ENCODE data around the gene DDX50.
"Not testable (repeated sequence)": the region's sequence is repeated elsewhere in the genome, so short reads cannot be mapped to it uniquely, and the experiment has no call there.

Gene DDX50

GRCh38 chr10:68957284-68957615 is 56.1 kb downstream of the DDX50 start:
- Histone ChIP-seq H3K27me3 (ENCODE audit: control insufficient read depth, insufficient read depth, low read length) (no peaks in the 10 kb centered on the region), H3K4me1 (ENCODE audit: control insufficient read depth, insufficient read depth, low read length) (no peaks in the 10 kb centered on the region), H3K4me3 (ENCODE audit: low read depth, low read length) (peak overlapping the region; percentile 98), H3K9me3 (ENCODE audit: control insufficient read depth, insufficient read depth, low read length) (no peaks in the 10 kb centered on the region), H3K36me3 (ENCODE audit: control insufficient read depth, insufficient read depth, low read length) (peaks cover 3% of the 10 kb centered on the region), H3K9ac (ENCODE audit: low read depth, low read length) (peak overlapping the region; percentile 92)

GRCh38 chr10:68957654-68958053 is 56.5 kb downstream of the DDX50 start:
- Histone ChIP-seq H3K9ac (ENCODE audit: low read depth, low read length) (peak overlapping the region; percentile 92), H3K36me3 (ENCODE audit: control insufficient read depth, insufficient read depth, low read length) (peaks cover 7% of the 10 kb centered on the region), H3K27me3 (ENCODE audit: control insufficient read depth, insufficient read depth, low read length) (no peaks in the 10 kb centered on the region), H3K4me3 (ENCODE audit: low read depth, low read length) (peak overlapping the region; percentile 98), H3K4me1 (ENCODE audit: control insufficient read depth, insufficient read depth, low read length) (no peaks in the 10 kb centered on the region), H3K9me3 (ENCODE audit: control insufficient read depth, insufficient read depth, low read length) (no peaks in the 10 kb centered on the region)

- H3K4me1 ChIP-seq (ENCODE audit: control insufficient read depth, insufficient read depth, low read length), result no peaks in the 10 kb centered on the region
- no peak overlapping the region for H3K9ac ChIP-seq (ENCODE audit: low read depth, low read length)
- H3K9me3 ChIP-seq (ENCODE audit: control insufficient read depth, insufficient read depth, low read length), result no peaks in the 10 kb centered on the region
- H3K36me3 ChIP-seq (ENCODE audit: control insufficient read depth, insufficient read depth, low read length), result peaks cover 22% of the 10 kb centered on the region
- no peaks in the 10 kb centered on the region for H3K27me3 ChIP-seq (ENCODE audit: control insufficient read depth, insufficient read depth, low read length)
- no peak overlapping the region for H3K4me3 ChIP-seq (ENCODE audit: low read depth, low read length)
Measured at GRCh38 chr10:68959695-68960527, 58.8 kb downstream of the DDX50 start.

- H3K9ac ChIP-seq (ENCODE audit: low read depth, low read length), result no peak overlapping the region
- no peaks in the 10 kb centered on the region for H3K9me3 ChIP-seq (ENCODE audit: control insufficient read depth, insufficient read depth, low read length)
- no peaks in the 10 kb centered on the region for H3K4me1 ChIP-seq (ENCODE audit: control insufficient read depth, insufficient read depth, low read length)
- H3K36me3 ChIP-seq (ENCODE audit: control insufficient read depth, insufficient read depth, low read length), result peaks cover 42% of the 10 kb centered on the region
- no peaks in the 10 kb centered on the region for H3K27me3 ChIP-seq (ENCODE audit: control insufficient read depth, insufficient read depth, low read length)
- no peak overlapping the region for H3K4me3 ChIP-seq (ENCODE audit: low read depth, low read length)
Measured at GRCh38 chr10:68963151-68963550, 62.0 kb downstream of the DDX50 start.

- no peak overlapping the region for H3K9ac ChIP-seq (ENCODE audit: low read depth, low read length)
- H3K4me1 ChIP-seq (ENCODE audit: control insufficient read depth, insufficient read depth, low read length), result no peaks in the 10 kb centered on the region
- H3K9me3 ChIP-seq (ENCODE audit: control insufficient read depth, insufficient read depth, low read length), result no peaks in the 10 kb centered on the region
- H3K36me3 ChIP-seq (ENCODE audit: control insufficient read depth, insufficient read depth, low read length), result peaks cover 60% of the 10 kb centered on the region
- no peak overlapping the region for H3K4me3 ChIP-seq (ENCODE audit: low read depth, low read length)
- no peaks in the 10 kb centered on the region for H3K27me3 ChIP-seq (ENCODE audit: control insufficient read depth, insufficient read depth, low read length)
Measured at GRCh38 chr10:68973975-68974374, 72.9 kb downstream of the DDX50 start.

- not testable (repeated sequence) for H3K27me3 ChIP-seq (ENCODE audit: control insufficient read depth, insufficient read depth, low read length); H3K9ac ChIP-seq (ENCODE audit: low read depth, low read length); H3K9me3 ChIP-seq (ENCODE audit: control insufficient read depth, insufficient read depth, low read length); H3K4me3 ChIP-seq (ENCODE audit: low read depth, low read length); H3K4me1 ChIP-seq (ENCODE audit: control insufficient read depth, insufficient read depth, low read length)
- H3K36me3 ChIP-seq (ENCODE audit: control insufficient read depth, insufficient read depth, low read length), result peaks cover 50% of the 10 kb centered on the region
Measured at GRCh38 chr10:68975936-68976473, 74.9 kb downstream of the DDX50 start.

GRCh38 chr10:68979738-68980137 is 78.6 kb downstream of the DDX50 start:
- peaks cover 47% of the 10 kb centered on the region for H3K36me3 ChIP-seq (ENCODE audit: control insufficient read depth, insufficient read depth, low read length)
- not testable (repeated sequence) for H3K4me3 ChIP-seq (ENCODE audit: low read depth, low read length)

GRCh38 chr10:68981074-68981473 is 80.0 kb downstream of the DDX50 start:
- peaks cover 40% of the 10 kb centered on the region for H3K36me3 ChIP-seq (ENCODE audit: control insufficient read depth, insufficient read depth, low read length)
- H3K27me3 ChIP-seq (ENCODE audit: control insufficient read depth, insufficient read depth, low read length), result no peaks in the 10 kb centered on the region
- H3K4me1 ChIP-seq (ENCODE audit: control insufficient read depth, insufficient read depth, low read length), result no peaks in the 10 kb centered on the region
- no peak overlapping the region for H3K4me3 ChIP-seq (ENCODE audit: low read depth, low read length)
- no peaks in the 10 kb centered on the region for H3K9me3 ChIP-seq (ENCODE audit: control insufficient read depth, insufficient read depth, low read length)
- H3K9ac ChIP-seq (ENCODE audit: low read depth, low read length), result no peak overlapping the region

More at GRCh38 chr10:68979738-68980137, 78.6 kb downstream of the DDX50 start:
- H3K4me1 ChIP-seq (ENCODE audit: control insufficient read depth, insufficient read depth, low read length); H3K9ac ChIP-seq (ENCODE audit: low read depth, low read length); H3K9me3 ChIP-seq (ENCODE audit: control insufficient read depth, insufficient read depth, low read length); H3K27me3 ChIP-seq (ENCODE audit: control insufficient read depth, insufficient read depth, low read length): not testable (repeated sequence)

- H3K4me1 ChIP-seq (ENCODE audit: control insufficient read depth, insufficient read depth, low read length), result no peaks in the 10 kb centered on the region
- no peaks in the 10 kb centered on the region for H3K27me3 ChIP-seq (ENCODE audit: control insufficient read depth, insufficient read depth, low read length)
- H3K9ac ChIP-seq (ENCODE audit: low read depth, low read length), result no peak overlapping the region
- H3K36me3 ChIP-seq (ENCODE audit: control insufficient read depth, insufficient read depth, low read length), result peaks cover 37% of the 10 kb centered on the region
- H3K9me3 ChIP-seq (ENCODE audit: control insufficient read depth, insufficient read depth, low read length), result no peaks in the 10 kb centered on the region
- no peak overlapping the region for H3K4me3 ChIP-seq (ENCODE audit: low read depth, low read length)
Measured at GRCh38 chr10:68982389-68982788, 81.3 kb downstream of the DDX50 start.

GRCh38 chr10:68987611-68988010 is 86.5 kb downstream of the DDX50 start:
- Histone ChIP-seq H3K36me3 (ENCODE audit: control insufficient read depth, insufficient read depth, low read length) (peaks cover 13% of the 10 kb centered on the region), H3K9ac (ENCODE audit: low read depth, low read length) (no peak overlapping the region), H3K4me1 (ENCODE audit: control insufficient read depth, insufficient read depth, low read length) (peaks cover 4% of the 10 kb centered on the region), H3K9me3 (ENCODE audit: control insufficient read depth, insufficient read depth, low read length) (no peaks in the 10 kb centered on the region), H3K27me3 (ENCODE audit: control insufficient read depth, insufficient read depth, low read length) (no peaks in the 10 kb centered on the region), H3K4me3 (ENCODE audit: low read depth, low read length) (no peak overlapping the region)

- Histone ChIP-seq H3K36me3 (ENCODE audit: control insufficient read depth, insufficient read depth, low read length) (peaks cover 4% of the 10 kb centered on the region), H3K4me3 (ENCODE audit: low read depth, low read length) (peak within 1 kb of the TSS; percentile 94), H3K9me3 (ENCODE audit: control insufficient read depth, insufficient read depth, low read length) (no peaks in the 10 kb centered on the region), H3K9ac (ENCODE audit: low read depth, low read length) (peak within 1 kb of the TSS; percentile 91), H3K27me3 (ENCODE audit: control insufficient read depth, insufficient read depth, low read length) (no peaks in the 10 kb centered on the region), H3K4me1 (ENCODE audit: control insufficient read depth, insufficient read depth, low read length) (peaks cover 4% of the 10 kb centered on the region)
Measured at GRCh38 chr10:68988530-68989316, 87.6 kb downstream of the DDX50 start, which contains the start of gene KIFBP. TSS of gene KIFBP (plus strand) at chr10:68988803. CDS start at chr10:68988833, 30 bp downstream.

Data from iPS-15b (cell line).